Esophagus (tissue), 2 donors: Measurements from ENCODE around the gene SDHAF2. TPM values are rescaled to one million over a fixed set of nuclear protein-coding genes. Genes with fewer than 3 reads are reported as not detected.

Experiments
- H3K27ac ChIP-seq, 2 donors: one replicate each; pipeline ENCODE4 v1.5.1; 2013; ENCODE audit warnings: low read depth in 2 of 2, mild to moderate bottlenecking in 2 of 2, inconsistent platforms in 1 of 2, low read length in 1 of 2, moderate library complexity in 1 of 2
- H3K27me3 ChIP-seq, 2 donors: one replicate each; pipeline ENCODE4 v1.6.1; 2013; ENCODE audit warnings: low read length in 2 of 2, control low read depth in 1 of 2, mild to moderate bottlenecking in 1 of 2; ENCODE audit not compliant: insufficient read depth in 2 of 2, control insufficient read depth in 1 of 2
- H3K36me3 ChIP-seq, 2 donors: one replicate each; pipeline ENCODE4 v1.6.1; 2013; ENCODE audit warnings: low read length in 1 of 2; ENCODE audit not compliant: control insufficient read depth in 2 of 2, insufficient read depth in 2 of 2
- H3K4me1 ChIP-seq, 2 donors: one replicate each; pipeline ENCODE4 v1.6.1; 2013; ENCODE audit warnings: low read length in 1 of 2; ENCODE audit not compliant: control insufficient read depth in 2 of 2, insufficient read depth in 2 of 2
- H3K4me3 ChIP-seq, 2 donors: one replicate each; pipeline ENCODE4 v1.5.1; 2013; ENCODE audit warnings: low read length in 2 of 2, mild to moderate bottlenecking in 2 of 2, low read depth in 1 of 2, moderate library complexity in 1 of 2
- H3K9me3 ChIP-seq, 2 donors: one replicate each; pipeline ENCODE4 v1.6.1; 2013; ENCODE audit warnings: mild to moderate bottlenecking in 2 of 2, low read depth in 1 of 2, low read length in 1 of 2, moderate library complexity in 1 of 2; ENCODE audit not compliant: control insufficient read depth in 2 of 2, insufficient read depth in 1 of 2
- WGBS, 2 donors: extraction: QIAGEN DNeasy Blood & Tissue Kit; methylation state at CpG; one replicate each; pipeline ENCODE4 v1.1.7; 2013; 5-methylcytosine and 5-hydroxymethylcytosine counted together
- polyA plus RNA-seq, 2 donors: library from polyadenylated mRNA; stranded (reverse); fragments of 200-250 nt; gene quantifications; one replicate each; pipeline ENCODE4 v1.2.3, GENCODE V29; 2013
- donor health status: healthy with polysubstance abuse.
- donor health status: Bipolar disorder and iron deficiency.

Gene SDHAF2
- polyA plus RNA-seq, 2 donors: 25.4 to 33.3 TPM

GRCh38 chr11:61480994-61481335, 51.0 kb downstream of the SDHAF2 start:
- Histone ChIP-seq H3K9me3 (peaks cover 0 to 2% of the 10 kb centered on the region in 2 donors), H3K4me3 (no peak overlapping the region), H3K4me1 (peaks cover 0 to 5% of the 10 kb centered on the region in 2 donors), H3K27me3 (no peaks in the 10 kb centered on the region), H3K27ac (no peak overlapping the region), H3K36me3 (no peaks in the 10 kb centered on the region)
- 30 to 33% methylated on average over 7 of the region's 7 CpGs for WGBS, 2 donors

- H3K4me1 ChIP-seq: peaks cover 0 to 5% of the 10 kb centered on the region in 2 donors
- peaks cover 0 to 2% of the 10 kb centered on the region in 2 donors for H3K9me3 ChIP-seq
- H3K27ac ChIP-seq: no peak overlapping the region
- H3K4me3 ChIP-seq: no peak overlapping the region
- WGBS, 2 donors: 62 to 69% methylated on average over 10 of the region's 10 CpGs
- H3K36me3 ChIP-seq: no peaks in the 10 kb centered on the region
- H3K27me3 ChIP-seq: no peaks in the 10 kb centered on the region
Measured at GRCh38 chr11:61481806-61482205, 51.9 kb downstream of the SDHAF2 start.

- no peaks in the 10 kb centered on the region for H3K36me3 ChIP-seq
- H3K27ac ChIP-seq: no peak overlapping the region
- H3K4me3 ChIP-seq: no peak overlapping the region
- H3K9me3 ChIP-seq: peaks cover 0 to 2% of the 10 kb centered on the region in 2 donors
- H3K27me3 ChIP-seq: no peaks in the 10 kb centered on the region
- WGBS, 2 donors: 41 to 42% methylated on average over 7 of the region's 7 CpGs
- H3K4me1 ChIP-seq: peaks cover 0 to 3% of the 10 kb centered on the region in 2 donors
Measured at GRCh38 chr11:61482513-61482912, 52.6 kb downstream of the SDHAF2 start.

- 86% methylated on average over 11 of the region's 11 CpGs for WGBS, 2 donors
- no peak overlapping the region for H3K27ac ChIP-seq
Measured at GRCh38 chr11:61484541-61484940, 54.6 kb downstream of the SDHAF2 start.

GRCh38 chr11:61485080-61485479, 55.2 kb downstream of the SDHAF2 start:
- 90 to 91% methylated on average over 11 of the region's 11 CpGs for WGBS, 2 donors
- Histone ChIP-seq H3K4me1 (peaks cover 8% of the 10 kb centered on the region in 2 donors), H3K27me3 (no peaks in the 10 kb centered on the region), H3K9me3 (peaks cover 0 to 2% of the 10 kb centered on the region in 2 donors), H3K36me3 (no peaks in the 10 kb centered on the region), H3K27ac (no peak overlapping the region), H3K4me3 (no peak overlapping the region)

More at GRCh38 chr11:61484541-61484940, 54.6 kb downstream of the SDHAF2 start:
- H3K27me3 ChIP-seq: no peaks in the 10 kb centered on the region
- no peaks in the 10 kb centered on the region for H3K36me3 ChIP-seq
- H3K4me3 ChIP-seq: no peak overlapping the region
- H3K9me3 ChIP-seq: peaks cover 0 to 2% of the 10 kb centered on the region in 2 donors
- peaks cover 7 to 8% of the 10 kb centered on the region in 2 donors for H3K4me1 ChIP-seq

GRCh38 chr11:61486011-61486620, 56.2 kb downstream of the SDHAF2 start:
- no peaks in the 10 kb centered on the region for H3K27me3 ChIP-seq
- peaks cover 8 to 10% of the 10 kb centered on the region in 2 donors for H3K4me1 ChIP-seq
- H3K4me3 ChIP-seq: no peak overlapping the region
- no peaks in the 10 kb centered on the region for H3K36me3 ChIP-seq
- H3K27ac ChIP-seq: no peak overlapping the region
- peaks cover 0 to 2% of the 10 kb centered on the region in 2 donors for H3K9me3 ChIP-seq
- WGBS, 2 donors: 77 to 84% methylated on average over 6 of the region's 6 CpGs

- Histone ChIP-seq H3K27me3 (no peaks in the 10 kb centered on the region), H3K9me3 (peaks cover 0 to 2% of the 10 kb centered on the region in 2 donors), H3K27ac (no peak overlapping the region), H3K4me1 (peaks cover 8 to 10% of the 10 kb centered on the region in 2 donors), H3K36me3 (no peaks in the 10 kb centered on the region), H3K4me3 (no peak overlapping the region)
- WGBS, 2 donors: 79 to 83% methylated on average over 5 of the region's 5 CpGs
Measured at GRCh38 chr11:61486779-61487178, 56.9 kb downstream of the SDHAF2 start.

- no peak overlapping the region for H3K4me3 ChIP-seq
Measured at GRCh38 chr11:61487342-61488025, 57.6 kb downstream of the SDHAF2 start.

GRCh38 chr11:61488651-61489291, 58.8 kb downstream of the SDHAF2 start:
- Histone ChIP-seq H3K27me3 (no peaks in the 10 kb centered on the region), H3K36me3 (no peaks in the 10 kb centered on the region), H3K4me3 (no peak overlapping the region), H3K9me3 (peaks cover 0 to 2% of the 10 kb centered on the region in 2 donors), H3K4me1 (peaks cover 8 to 10% of the 10 kb centered on the region in 2 donors), H3K27ac (no peak overlapping the region)
- WGBS, 2 donors: 17 to 19% methylated on average over 18 to 19 of the region's 19 CpGs

More at GRCh38 chr11:61487342-61488025, 57.6 kb downstream of the SDHAF2 start:
- Histone ChIP-seq H3K9me3 (peaks cover 0 to 2% of the 10 kb centered on the region in 2 donors), H3K36me3 (no peaks in the 10 kb centered on the region), H3K27ac (no peak overlapping the region), H3K4me1 (peaks cover 8 to 10% of the 10 kb centered on the region in 2 donors), H3K27me3 (no peaks in the 10 kb centered on the region)
- WGBS, 2 donors: 96 to 97% methylated on average over 4 of the region's 4 CpGs
